ENCODE measurements around the gene VPS52.
"Not testable (repeated sequence)": the region's sequence is repeated elsewhere in the genome, so short reads cannot be mapped to it uniquely, and the experiment has no call there.

The VPS52 gene

GRCh38 chr6:33226503-33227120, 45.1 kb downstream of the VPS52 start:
- H3K27ac Mint-ChIP-seq; H3K36me3 Mint-ChIP-seq (ENCODE audit: low read depth): not testable (repeated sequence)

DNA sequence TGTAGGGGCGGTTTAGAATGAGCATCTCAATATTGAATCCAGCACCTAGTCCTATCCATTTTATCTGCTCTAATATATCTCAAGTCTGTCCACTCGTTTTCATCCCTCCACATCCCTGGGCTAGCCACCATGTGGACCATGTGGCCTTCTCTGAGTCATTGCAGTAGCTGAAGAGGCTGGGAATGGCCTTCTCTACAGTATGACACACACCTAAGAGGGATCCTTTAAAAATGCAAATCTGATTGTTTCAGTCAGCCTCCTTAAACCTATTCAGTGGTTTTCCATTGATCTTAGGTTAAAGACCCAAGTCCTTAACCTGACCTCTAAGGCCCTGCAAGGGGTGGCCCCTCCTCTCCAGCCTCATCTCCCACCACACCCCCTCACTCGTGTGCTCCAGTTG, 54.0 kb downstream of the VPS52 start:
- H3K27ac Mint-ChIP-seq, result no peak overlapping the region
- H3K27me3 Mint-ChIP-seq (ENCODE audit: low read depth), result peaks cover 63% of the 10 kb centered on the region
- H3K4me3 Mint-ChIP-seq, result no peak overlapping the region
- no peaks in the 10 kb centered on the region for H3K9me3 Mint-ChIP-seq
- peaks cover 5% of the 10 kb centered on the region for H3K36me3 Mint-ChIP-seq (ENCODE audit: low read depth)
- peaks cover 11% of the 10 kb centered on the region for H3K4me1 Mint-ChIP-seq (ENCODE audit: low read depth)

More at GRCh38 chr6:33226503-33227120, 45.1 kb downstream of the VPS52 start:
- not testable (repeated sequence) for H3K9me3 Mint-ChIP-seq; H3K4me1 Mint-ChIP-seq (ENCODE audit: low read depth); H3K4me3 Mint-ChIP-seq
- peaks cover 70% of the 10 kb centered on the region for H3K27me3 Mint-ChIP-seq (ENCODE audit: low read depth)

DNA sequence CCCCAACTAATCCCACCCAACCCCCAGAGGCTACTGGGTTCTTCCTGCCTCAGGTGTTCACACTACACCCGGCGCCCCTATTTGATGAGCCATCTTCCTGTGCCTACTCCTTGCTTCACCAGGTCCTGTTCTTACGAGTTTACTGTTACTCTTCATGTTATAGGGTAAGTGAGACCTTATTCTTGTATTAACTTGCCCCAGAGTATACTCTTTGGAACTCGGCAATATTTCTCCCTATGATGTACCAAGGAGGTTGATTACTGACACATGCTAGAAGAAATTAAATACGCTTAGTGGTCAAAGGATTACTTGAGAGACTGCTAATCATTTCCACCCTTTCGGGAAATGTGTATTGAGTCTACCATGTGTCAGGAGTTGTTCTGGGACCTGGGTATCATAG, 54.4 kb downstream of the VPS52 start:
- Mint-ChIP-seq H3K4me3 (no peak overlapping the region), H3K27me3 (ENCODE audit: low read depth) (peaks cover 63% of the 10 kb centered on the region), H3K27ac (no peak overlapping the region), H3K36me3 (ENCODE audit: low read depth) (peaks cover 9% of the 10 kb centered on the region), H3K9me3 (no peaks in the 10 kb centered on the region), H3K4me1 (ENCODE audit: low read depth) (peaks cover 14% of the 10 kb centered on the region)

GRCh38 chr6:33216117-33216649, 55.5 kb downstream of the VPS52 start:
- Mint-ChIP-seq H3K4me3 (no peak overlapping the region), H3K9me3 (no peaks in the 10 kb centered on the region), H3K4me1 (ENCODE audit: low read depth) (peaks cover 14% of the 10 kb centered on the region), H3K27me3 (ENCODE audit: low read depth) (peaks cover 56% of the 10 kb centered on the region), H3K36me3 (ENCODE audit: low read depth) (peaks cover 13% of the 10 kb centered on the region), H3K27ac (no peak overlapping the region)

DNA sequence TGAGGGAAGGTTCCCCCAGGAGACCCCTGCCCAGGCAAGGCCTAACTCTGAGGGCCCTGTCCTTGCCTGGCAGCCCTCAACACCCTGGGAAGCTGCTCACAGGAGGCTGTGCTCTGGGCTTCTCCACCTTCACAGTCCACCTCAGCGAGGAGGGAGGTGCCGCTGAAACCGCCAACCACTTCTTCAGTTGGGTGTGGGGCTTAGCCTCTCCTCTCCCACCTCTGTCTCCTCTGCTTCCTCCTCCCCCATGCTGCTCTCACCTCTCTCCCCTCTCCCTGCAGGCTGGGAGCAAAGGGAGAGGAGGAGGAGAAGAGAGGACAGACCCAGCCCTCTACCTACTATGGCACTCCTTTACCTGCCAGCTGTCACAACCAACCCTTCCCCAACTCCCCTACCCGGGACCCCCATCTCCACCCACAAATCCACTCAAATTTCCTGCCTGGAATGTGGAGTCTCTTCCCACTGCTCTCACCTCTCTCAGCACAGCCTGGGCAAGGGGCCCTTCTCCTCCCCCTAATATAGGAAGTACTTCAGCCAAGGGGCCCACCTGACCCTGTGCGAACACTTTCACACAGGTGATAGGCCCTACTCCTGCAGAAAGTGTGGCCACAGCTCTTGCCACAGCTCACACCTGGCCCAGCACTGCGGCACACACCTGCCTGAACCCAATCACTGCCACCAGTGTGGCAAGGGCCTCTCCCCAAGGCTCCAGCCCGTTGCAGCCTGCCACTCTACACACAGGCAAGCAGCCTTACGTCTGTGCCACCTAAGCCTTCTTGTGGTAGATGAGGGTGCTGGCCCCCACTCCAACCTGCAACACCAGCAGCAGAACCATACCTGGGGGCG, 56.2 kb downstream of the VPS52 start:
- no peaks in the 10 kb centered on the region for H3K9me3 Mint-ChIP-seq
- H3K27ac Mint-ChIP-seq, result no peak overlapping the region
- peaks cover 55% of the 10 kb centered on the region for H3K27me3 Mint-ChIP-seq (ENCODE audit: low read depth)
- H3K36me3 Mint-ChIP-seq (ENCODE audit: low read depth), result peaks cover 15% of the 10 kb centered on the region
- no peak overlapping the region for H3K4me3 Mint-ChIP-seq
- peaks cover 14% of the 10 kb centered on the region for H3K4me1 Mint-ChIP-seq (ENCODE audit: low read depth)

DNA sequence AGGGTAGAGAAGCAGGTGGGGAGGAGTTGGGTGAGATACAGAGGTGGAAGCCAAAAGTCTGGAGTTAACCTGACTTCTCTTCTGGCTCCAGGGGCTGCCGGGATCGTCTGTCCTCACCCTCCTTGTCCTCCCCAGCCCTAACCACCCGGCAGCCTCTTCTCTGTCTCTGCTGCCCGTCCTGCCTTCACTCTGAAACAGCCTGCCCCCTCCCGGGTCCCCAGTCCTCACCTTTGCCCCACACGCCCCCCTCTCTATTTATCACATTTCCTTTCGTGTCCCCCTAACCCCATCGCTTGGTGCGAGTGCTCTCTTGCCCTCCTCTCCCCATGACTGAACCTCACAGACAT, 57.7 kb downstream of the VPS52 start:
- Mint-ChIP-seq H3K27ac (no peak overlapping the region), H3K27me3 (ENCODE audit: low read depth) (peaks cover 50% of the 10 kb centered on the region), H3K36me3 (ENCODE audit: low read depth) (peaks cover 26% of the 10 kb centered on the region), H3K9me3 (no peaks in the 10 kb centered on the region), H3K4me3 (peak overlapping the region; percentile 37), H3K4me1 (ENCODE audit: low read depth) (peaks cover 24% of the 10 kb centered on the region)

DNA sequence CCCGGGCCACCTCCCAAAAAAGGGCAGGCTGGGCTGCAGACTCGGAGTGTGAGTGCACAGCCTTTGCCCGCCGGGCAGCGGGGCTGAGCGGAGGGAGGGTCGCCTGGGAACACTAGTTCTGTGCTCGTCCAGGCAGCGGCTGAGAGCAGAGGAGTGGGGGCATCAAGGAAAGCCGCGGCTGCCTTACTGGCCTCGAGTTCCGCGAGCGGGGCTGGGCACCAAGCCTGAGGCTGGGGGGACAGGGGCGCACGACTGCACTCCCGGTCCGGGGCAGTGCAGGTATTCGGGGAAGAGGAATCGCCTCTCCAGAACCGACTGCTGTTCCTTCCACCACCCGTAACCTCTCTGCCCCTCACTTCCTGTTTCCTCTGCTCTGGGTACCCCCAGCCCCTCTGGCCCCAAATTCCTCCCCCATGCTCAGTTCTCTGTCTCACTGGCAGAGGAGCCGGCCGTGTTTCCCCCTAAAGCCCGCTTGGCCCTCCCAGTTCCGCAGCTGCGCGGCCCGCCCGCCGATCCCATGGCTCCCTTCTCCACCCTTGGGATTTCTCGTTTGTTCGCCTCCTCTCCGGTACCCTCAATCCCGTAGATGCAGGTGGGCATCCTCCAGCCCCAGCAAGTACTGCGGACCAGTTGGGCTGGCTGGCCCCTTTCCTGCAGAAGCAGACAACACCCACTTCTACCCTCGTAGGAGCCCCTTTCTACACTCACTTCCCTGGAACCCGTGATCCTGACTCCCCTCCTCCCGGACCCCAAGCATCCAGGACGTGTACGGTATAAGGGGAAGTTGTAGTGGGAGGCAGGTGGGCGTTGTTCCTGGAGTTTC, 58.3 kb downstream of the VPS52 start:
- peaks cover 28% of the 10 kb centered on the region for H3K36me3 Mint-ChIP-seq (ENCODE audit: low read depth)

DNA sequence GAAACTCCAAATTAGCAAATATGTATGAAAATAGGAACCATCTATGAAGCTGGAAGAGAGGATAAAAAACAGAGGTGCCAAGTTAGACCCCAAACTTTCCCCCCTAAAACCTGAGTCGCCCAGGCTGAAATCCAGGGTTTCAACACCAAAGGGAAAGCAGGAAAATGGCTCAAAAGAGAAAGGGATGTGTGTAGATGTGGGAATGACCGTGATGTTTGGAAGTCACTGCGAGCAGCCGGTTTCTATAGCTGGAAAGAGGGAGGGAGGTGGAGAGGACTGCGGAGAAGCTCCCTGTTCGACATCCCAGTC, 58.9 kb downstream of the VPS52 start:
- H3K4me1 Mint-ChIP-seq (ENCODE audit: low read depth), result peaks cover 28% of the 10 kb centered on the region
- peaks cover 28% of the 10 kb centered on the region for H3K36me3 Mint-ChIP-seq (ENCODE audit: low read depth)
- peaks cover 41% of the 10 kb centered on the region for H3K27me3 Mint-ChIP-seq (ENCODE audit: low read depth)
- no peak overlapping the region for H3K4me3 Mint-ChIP-seq
- no peak overlapping the region for H3K27ac Mint-ChIP-seq
- H3K9me3 Mint-ChIP-seq, result no peaks in the 10 kb centered on the region

More for the DNA sequence above, 58.3 kb downstream of the VPS52 start:
- Mint-ChIP-seq H3K4me1 (ENCODE audit: low read depth) (peaks cover 28% of the 10 kb centered on the region), H3K4me3 (peak overlapping the region; percentile 37), H3K9me3 (no peaks in the 10 kb centered on the region), H3K27me3 (ENCODE audit: low read depth) (peaks cover 46% of the 10 kb centered on the region), H3K27ac (no peak overlapping the region)

DNA sequence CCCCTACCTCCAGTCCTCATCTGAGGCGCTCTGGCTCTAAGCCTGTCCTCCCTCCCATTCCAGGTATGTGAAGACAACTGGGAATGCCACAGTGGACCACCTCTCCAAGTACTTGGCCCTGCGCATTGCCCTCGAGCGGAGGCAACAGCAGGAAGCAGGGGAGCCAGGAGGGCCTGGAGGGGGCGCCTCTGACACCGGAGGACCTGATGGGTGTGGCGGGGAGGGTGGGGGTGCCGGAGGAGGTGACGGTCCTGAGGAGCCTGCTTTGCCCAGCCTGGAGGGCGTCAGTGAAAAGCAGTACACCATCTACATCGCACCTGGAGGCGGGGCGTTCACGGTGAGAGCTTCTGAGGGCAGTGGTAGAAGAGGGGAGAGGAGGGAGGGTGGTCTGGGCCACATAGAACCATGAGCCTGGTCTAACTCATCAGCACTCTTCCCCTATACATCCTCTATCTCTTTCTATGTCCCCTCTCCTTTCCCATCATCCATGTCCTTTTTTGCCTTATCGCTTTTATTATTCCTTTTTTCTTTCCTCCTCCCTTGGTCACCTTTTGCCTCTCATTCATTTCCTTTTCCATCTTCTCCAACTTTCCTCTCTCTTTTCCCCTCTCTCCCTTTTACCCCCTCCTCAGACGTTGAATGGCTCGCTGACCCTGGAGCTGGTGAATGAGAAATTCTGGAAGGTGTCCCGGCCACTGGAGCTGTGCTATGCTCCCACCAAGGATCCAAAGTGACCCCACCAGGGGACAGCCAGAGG, 59.8 kb downstream of the VPS52 start:
- no peaks in the 10 kb centered on the region for H3K9me3 Mint-ChIP-seq
- peaks cover 38% of the 10 kb centered on the region for H3K27me3 Mint-ChIP-seq (ENCODE audit: low read depth)
- peaks cover 31% of the 10 kb centered on the region for H3K4me1 Mint-ChIP-seq (ENCODE audit: low read depth)
- no peak overlapping the region for H3K4me3 Mint-ChIP-seq
- H3K27ac Mint-ChIP-seq, result no peak overlapping the region
- H3K36me3 Mint-ChIP-seq (ENCODE audit: low read depth), result peaks cover 28% of the 10 kb centered on the region

DNA sequence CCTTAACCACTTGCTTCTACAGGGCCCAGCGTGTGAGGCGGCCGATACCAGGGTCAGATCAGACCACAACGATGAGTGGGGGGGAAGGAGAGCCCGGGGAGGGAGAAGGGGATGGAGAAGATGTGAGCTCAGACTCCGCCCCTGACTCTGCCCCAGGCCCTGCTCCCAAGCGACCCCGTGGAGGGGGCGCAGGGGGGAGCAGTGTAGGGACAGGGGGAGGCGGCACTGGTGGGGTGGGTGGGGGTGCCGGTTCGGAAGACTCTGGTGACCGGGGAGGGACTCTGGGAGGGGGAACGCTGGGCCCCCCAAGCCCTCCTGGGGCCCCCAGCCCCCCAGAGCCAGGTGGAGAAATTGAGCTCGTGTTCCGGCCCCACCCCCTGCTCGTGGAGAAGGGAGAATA, 60.5 kb downstream of the VPS52 start:
- peaks cover 28% of the 10 kb centered on the region for H3K36me3 Mint-ChIP-seq (ENCODE audit: low read depth)
- no peaks in the 10 kb centered on the region for H3K9me3 Mint-ChIP-seq
- H3K4me1 Mint-ChIP-seq (ENCODE audit: low read depth), result peaks cover 33% of the 10 kb centered on the region

DNA sequence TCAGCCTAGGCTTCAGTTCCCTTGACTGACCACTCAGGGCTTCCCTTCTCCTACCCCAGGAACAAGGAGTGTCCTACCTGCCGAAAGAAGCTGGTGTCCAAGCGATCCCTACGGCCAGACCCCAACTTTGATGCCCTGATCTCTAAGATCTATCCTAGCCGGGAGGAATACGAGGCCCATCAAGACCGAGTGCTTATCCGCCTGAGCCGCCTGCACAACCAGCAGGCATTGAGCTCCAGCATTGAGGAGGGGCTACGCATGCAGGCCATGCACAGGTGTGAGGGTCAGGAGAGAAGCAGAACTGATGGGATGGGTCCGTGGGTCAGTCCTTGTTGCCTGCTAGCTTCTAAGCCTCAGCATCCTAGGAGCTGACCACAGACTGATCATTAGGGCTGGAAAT, 61.8 kb downstream of the VPS52 start:
- Mint-ChIP-seq H3K27ac (no peak overlapping the region), H3K4me1 (ENCODE audit: low read depth) (peaks cover 46% of the 10 kb centered on the region), H3K27me3 (ENCODE audit: low read depth) (peaks cover 29% of the 10 kb centered on the region), H3K36me3 (ENCODE audit: low read depth) (peaks cover 28% of the 10 kb centered on the region), H3K4me3 (peak overlapping the region; percentile 92), H3K9me3 (no peaks in the 10 kb centered on the region)

More for the DNA sequence above, 60.5 kb downstream of the VPS52 start:
- H3K27ac Mint-ChIP-seq, result no peak overlapping the region
- no peak overlapping the region for H3K4me3 Mint-ChIP-seq
- H3K27me3 Mint-ChIP-seq (ENCODE audit: low read depth), result peaks cover 38% of the 10 kb centered on the region

DNA sequence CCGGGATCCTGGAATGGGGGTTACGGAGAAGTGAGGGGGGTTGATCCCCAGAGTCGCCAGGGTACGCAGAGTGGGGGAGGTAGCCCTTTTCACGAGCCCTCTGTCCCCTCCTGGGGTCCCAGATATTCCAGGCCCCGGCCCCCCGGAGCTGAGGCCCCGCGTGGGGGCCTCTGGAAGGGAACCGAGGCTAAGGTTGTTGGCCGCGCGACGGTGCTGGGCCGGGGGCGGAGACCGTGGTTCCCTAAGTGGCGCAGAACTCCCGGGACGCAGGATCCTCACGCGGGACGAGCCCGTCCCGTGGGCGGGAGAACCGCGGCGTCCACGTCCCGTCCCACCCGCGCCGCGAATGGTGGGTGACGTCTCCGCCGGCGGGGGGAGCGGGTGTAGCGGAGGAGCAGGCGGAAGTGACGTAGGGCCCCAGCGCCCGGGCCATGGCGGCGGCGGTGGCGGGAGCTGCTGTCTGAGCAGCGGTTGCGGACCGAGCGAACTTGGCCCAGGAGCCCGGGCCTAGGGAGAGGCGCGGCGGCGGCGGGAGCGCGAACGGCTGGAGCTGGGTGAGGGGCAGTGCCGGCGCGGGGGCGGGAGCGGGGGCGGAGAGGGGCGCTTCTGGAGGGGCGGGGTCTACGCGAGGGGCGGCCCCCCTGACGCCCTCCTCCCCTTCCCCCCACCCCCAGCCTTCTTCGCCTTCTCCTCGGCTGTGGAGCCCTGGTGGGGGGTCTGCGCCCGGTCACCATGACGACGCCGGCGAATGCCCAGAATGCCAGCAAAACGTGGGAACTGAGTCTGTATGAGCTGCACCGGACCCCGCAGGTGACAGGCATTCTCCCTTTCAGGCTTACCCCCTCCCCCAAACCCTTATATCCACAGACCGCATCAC, 63.3 kb downstream of the VPS52 start, which contains the start of gene RING1:
Gene RING1 (plus strand): TSS at position 410 of the 877 bp plus-strand sequence. CDS start 323 bp downstream, at position 733.
- H3K27ac Mint-ChIP-seq, result peak within 1 kb of the TSS; percentile 93
- H3K27me3 Mint-ChIP-seq (ENCODE audit: low read depth), result peaks cover 15% of the 10 kb centered on the region
- H3K4me1 Mint-ChIP-seq (ENCODE audit: low read depth), result peaks cover 49% of the 10 kb centered on the region
- no peaks in the 10 kb centered on the region for H3K9me3 Mint-ChIP-seq
- H3K36me3 Mint-ChIP-seq (ENCODE audit: low read depth), result peaks cover 30% of the 10 kb centered on the region
- peak within 1 kb of the TSS; percentile 92 for H3K4me3 Mint-ChIP-seq

DNA sequence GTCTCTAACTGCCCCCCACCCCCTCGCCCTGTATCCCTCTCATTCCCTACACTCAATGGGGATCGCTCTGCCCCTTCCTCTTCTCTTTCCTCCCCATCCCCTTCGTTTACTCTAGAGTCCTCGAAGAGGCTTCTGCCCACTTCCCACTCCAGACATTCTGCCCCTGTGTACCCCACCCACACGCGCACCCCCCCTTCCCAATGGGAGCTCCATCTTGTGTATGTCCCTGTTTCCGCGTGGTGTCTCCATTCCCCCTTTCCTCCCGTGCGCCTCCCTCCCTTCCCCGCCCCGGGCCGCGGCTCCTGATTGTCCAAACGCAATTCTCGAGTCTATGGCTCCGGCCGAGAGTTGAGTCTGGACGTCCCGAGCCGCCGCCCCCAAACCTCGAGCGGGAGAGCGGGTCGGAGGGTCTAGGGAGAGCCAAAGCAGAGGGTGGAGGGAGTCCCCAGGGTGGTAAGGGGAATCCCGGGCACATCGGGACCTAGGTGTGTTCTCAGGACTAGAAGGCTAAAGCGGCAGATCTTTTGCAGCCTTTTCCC, 64.1 kb downstream of the VPS52 start:
- H3K4me3 Mint-ChIP-seq, result peak overlapping the region; percentile 92
- peaks cover 35% of the 10 kb centered on the region for H3K36me3 Mint-ChIP-seq (ENCODE audit: low read depth)
- H3K27me3 Mint-ChIP-seq (ENCODE audit: low read depth), result peaks cover 8% of the 10 kb centered on the region
- peaks cover 51% of the 10 kb centered on the region for H3K4me1 Mint-ChIP-seq (ENCODE audit: low read depth)
- H3K9me3 Mint-ChIP-seq, result no peaks in the 10 kb centered on the region
- H3K27ac Mint-ChIP-seq, result peak overlapping the region; percentile 93

Data from T-helper 1 cell treated with Interleukin-12 subunit alpha and Interleukin-12 subunit beta and Interleukin-4 antibody, amounts not matched to agents 30 μg/mL and 1 μg/mL, for 36 hours (primary cell).